Thymus (tissue), 11 donors: ENCODE data around the gene NPIPB8. TPM values are rescaled to one million over a fixed set of nuclear protein-coding genes. Genes with fewer than 3 reads are reported as not detected.
"Not testable (repeated sequence)": the region's sequence is repeated elsewhere in the genome, so short reads cannot be mapped to it uniquely, and the experiment has no call there.

Source experiments
- DNase-seq, 9 donors: peaks; one replicate each; pipeline ENCODE4 v3.0.0-alpha.2; 2013; ENCODE audit warnings: low spot score in 9 of 9, low read depth in 6 of 9, missing footprints in 1 of 9
- H3K27ac ChIP-seq, 2 donors: one replicate each; pipeline ENCODE4 v1.5.1; 2013; ENCODE audit warnings: control low read depth in 1 of 2, low read depth in 1 of 2, low read length in 1 of 2, mild to moderate bottlenecking in 1 of 2, moderate library complexity in 1 of 2
- H3K27me3 ChIP-seq, 2 donors: one replicate each; pipeline ENCODE4 v1.5.1; 2013; ENCODE audit warnings: low read length in 1 of 2; ENCODE audit not compliant: control insufficient read depth in 2 of 2, insufficient read depth in 1 of 2
- H3K36me3 ChIP-seq, 2 donors: one replicate each; pipeline ENCODE4 v1.5.1; 2013; ENCODE audit warnings: low read length in 1 of 2, mild to moderate bottlenecking in 1 of 2, moderate library complexity in 1 of 2; ENCODE audit not compliant: control insufficient read depth in 2 of 2, insufficient read depth in 2 of 2
- H3K4me1 ChIP-seq, 2 donors: one replicate each; pipeline ENCODE4 v1.5.1; 2013; ENCODE audit warnings: low read length in 2 of 2; ENCODE audit not compliant: control insufficient read depth in 2 of 2, insufficient read depth in 2 of 2
- H3K4me3 ChIP-seq, 2 donors: one replicate each; pipeline ENCODE4 v1.5.1; 2013; ENCODE audit warnings: low read length in 2 of 2, control low read depth in 1 of 2, mild to moderate bottlenecking in 1 of 2
- H3K9me3 ChIP-seq, 2 donors: one replicate each; pipeline ENCODE4 v1.5.1; 2013; ENCODE audit warnings: low read length in 1 of 2, mild to moderate bottlenecking in 1 of 2; ENCODE audit not compliant: control insufficient read depth in 2 of 2, insufficient read depth in 1 of 2
- WGBS: extraction: QIAGEN DNeasy Blood & Tissue Kit; methylation state at CpG from one replicate; pipeline ENCODE4 v1.1.7; 2013; 5-methylcytosine and 5-hydroxymethylcytosine counted together
- polyA plus RNA-seq: library from polyadenylated mRNA; stranded (reverse); fragments of 200-250 nt; gene quantifications from one replicate; pipeline ENCODE4 v1.2.3, GENCODE V29; 2013
- total RNA-seq: library from RNA; stranded (reverse); fragments of 120-200 nt; gene quantifications from one replicate; pipeline ENCODE4 v1.2.4, GENCODE V29; 2013
- donor health status: healthy.

The NPIPB8 gene
- total and polyA plus RNA-seq, 2 donors = 0.14 TPM; not detected in 1

- Histone ChIP-seq H3K4me3 (no peak overlapping the region), H3K27ac (no peak overlapping the region), H3K9me3 (no peaks in the 10 kb centered on the region), H3K4me1 (no peaks in the 10 kb centered on the region), H3K36me3 (no peaks in the 10 kb centered on the region), H3K27me3 (no peaks in the 10 kb centered on the region)
- 91% methylated on average over 8 of the region's 8 CpGs for WGBS
- DNase-seq = no peak
Measured at GRCh38 chr16:28604186-28604565, 33.7 kb upstream of the NPIPB8 start.

- no peaks in the 10 kb centered on the region for H3K36me3 ChIP-seq
Measured at GRCh38 chr16:28606291-28607115, 31.4 kb upstream of the NPIPB8 start.

GRCh38 chr16:28607116-28607623 is 30.7 kb upstream of the NPIPB8 start:
- no peak for DNase-seq
- Histone ChIP-seq H3K27me3 (no peaks in the 10 kb centered on the region), H3K9me3 (no peaks in the 10 kb centered on the region), H3K4me1 (peaks cover 5 to 10% of the 10 kb centered on the region in 2 donors), H3K4me3 (no peak overlapping the region), H3K27ac (no peak overlapping the region), H3K36me3 (no peaks in the 10 kb centered on the region)
- 97% methylated on average over 9 of the region's 9 CpGs for WGBS

More at GRCh38 chr16:28606291-28607115, 31.4 kb upstream of the NPIPB8 start:
- 97% methylated on average over 16 of the region's 16 CpGs for WGBS
- no peaks in the 10 kb centered on the region for H3K9me3 ChIP-seq
- no peak overlapping the region for H3K4me3 ChIP-seq
- peaks cover 5 to 10% of the 10 kb centered on the region in 2 donors for H3K4me1 ChIP-seq
- H3K27me3 ChIP-seq = no peaks in the 10 kb centered on the region
- DNase-seq = no peak
- H3K27ac ChIP-seq = no peak overlapping the region

GRCh38 chr16:28607681-28608495 is 30.0 kb upstream of the NPIPB8 start:
- not testable (repeated sequence) for H3K36me3 ChIP-seq, H3K4me3 ChIP-seq, DNase-seq, H3K27ac ChIP-seq, H3K9me3 ChIP-seq, H3K27me3 ChIP-seq
- peaks cover 5 to 10% of the 10 kb centered on the region in 2 donors for H3K4me1 ChIP-seq
- 97% methylated on average over 10 of the region's 10 CpGs for WGBS

- H3K27me3 ChIP-seq, H3K9me3 ChIP-seq, H3K36me3 ChIP-seq, H3K27ac ChIP-seq, DNase-seq, H3K4me3 ChIP-seq: not testable (repeated sequence)
- peaks cover 5 to 10% of the 10 kb centered on the region in 2 donors for H3K4me1 ChIP-seq
- WGBS = 97% methylated on average over 6 of the region's 7 CpGs
Measured at GRCh38 chr16:28608496-28608808, 29.4 kb upstream of the NPIPB8 start.

GRCh38 chr16:28608867-28609596 is 28.8 kb upstream of the NPIPB8 start:
- not testable (repeated sequence) for H3K4me3 ChIP-seq, H3K27me3 ChIP-seq, H3K27ac ChIP-seq, H3K36me3 ChIP-seq, DNase-seq, H3K9me3 ChIP-seq
- peaks cover 5 to 10% of the 10 kb centered on the region in 2 donors for H3K4me1 ChIP-seq
- WGBS = 89% methylated on average over 11 of the region's 11 CpGs

GRCh38 chr16:28609631-28610594 is 28.0 kb upstream of the NPIPB8 start, which contains the start of gene SULT1A1:
Gene SULT1A1, minus strand, starts transcription at chr16:28610044. Its CDS starts 1,189 bp downstream, at chr16:28608855.
- H3K9me3 ChIP-seq = no peaks in the 10 kb centered on the region
- H3K4me1 ChIP-seq = peaks cover 5 to 10% of the 10 kb centered on the region in 2 donors
- H3K27ac ChIP-seq = peak within 1 kb of the TSS in 1 of 2 donors; percentile 77
- 43% methylated on average over 11 of the region's 11 CpGs for WGBS
- peak in 1 of 9 donors; percentile 64 for DNase-seq
- no peaks in the 10 kb centered on the region for H3K27me3 ChIP-seq
- no peaks in the 10 kb centered on the region for H3K36me3 ChIP-seq
- no peak within 1 kb of the TSS for H3K4me3 ChIP-seq

- Histone ChIP-seq H3K36me3 (no peaks in the 10 kb centered on the region), H3K9me3 (no peaks in the 10 kb centered on the region), H3K27me3 (no peaks in the 10 kb centered on the region), H3K27ac (no peak overlapping the region), H3K4me1 (peaks cover 5 to 10% of the 10 kb centered on the region in 2 donors), H3K4me3 (no peak overlapping the region)
- 73% methylated on average over 10 of the region's 10 CpGs for WGBS
- no peak for DNase-seq
Measured at GRCh38 chr16:28610595-28611191, 27.2 kb upstream of the NPIPB8 start.
